HG03196 (cell line): ENCODE results near the gene GPN2.
"Not testable (repeated sequence)": the region's sequence is repeated elsewhere in the genome, so short reads cannot be mapped to it uniquely, and the experiment has no call there.

Experiments
- ATAC-seq: cut with Tn5 transposase; IDR thresholded peaks from one replicate; pipeline ENCODE4 v1.9.1; 2021; ENCODE audit not compliant: unreplicated experiment

The GPN2 gene

DNA sequence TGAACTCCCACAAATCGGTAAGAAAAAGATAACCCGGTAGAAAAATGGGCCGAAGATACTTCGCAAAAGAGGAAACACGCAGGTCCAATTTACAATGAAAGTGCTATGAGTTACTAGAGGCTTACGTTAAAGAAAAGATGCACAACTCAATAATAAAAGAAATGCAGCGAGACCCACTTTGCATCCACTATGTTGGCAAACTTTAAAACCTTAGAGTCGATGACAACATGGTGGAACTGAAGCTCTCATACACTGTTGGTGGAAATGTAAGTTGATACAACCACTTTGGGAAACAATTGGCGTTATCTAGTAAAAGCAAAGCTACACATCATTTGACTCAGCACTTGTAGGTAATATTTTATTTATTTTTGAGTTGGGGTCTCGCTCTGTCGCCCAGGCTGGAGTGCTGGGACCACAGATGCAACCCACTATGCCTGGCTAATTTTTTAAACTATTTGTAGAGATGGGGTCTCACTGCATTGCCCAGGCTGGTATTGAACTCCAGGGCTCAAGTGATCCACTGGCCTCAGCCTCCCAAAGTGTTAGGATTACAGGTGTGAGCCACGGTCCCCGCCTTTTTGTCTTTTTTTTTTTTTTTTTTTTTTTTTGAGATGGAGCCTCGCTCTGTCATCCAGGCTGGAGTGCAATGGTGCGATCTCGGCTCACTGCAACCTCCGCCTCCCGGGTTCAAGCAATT is 10.9 kb upstream of the GPN2 start:
- no peak for ATAC-seq

GRCh38 chr1:26900001-26900814 is 10.1 kb upstream of the GPN2 start, which contains the start of gene GPATCH3:
Gene GPATCH3 (minus strand): TSS chr1:26900467. CDS start chr1:26900442, 25 bp downstream.
- peak; percentile 85 for ATAC-seq

GRCh38 chr1:26897351-26897750 is 7.3 kb upstream of the GPN2 start:
- ATAC-seq, result no peak

DNA sequence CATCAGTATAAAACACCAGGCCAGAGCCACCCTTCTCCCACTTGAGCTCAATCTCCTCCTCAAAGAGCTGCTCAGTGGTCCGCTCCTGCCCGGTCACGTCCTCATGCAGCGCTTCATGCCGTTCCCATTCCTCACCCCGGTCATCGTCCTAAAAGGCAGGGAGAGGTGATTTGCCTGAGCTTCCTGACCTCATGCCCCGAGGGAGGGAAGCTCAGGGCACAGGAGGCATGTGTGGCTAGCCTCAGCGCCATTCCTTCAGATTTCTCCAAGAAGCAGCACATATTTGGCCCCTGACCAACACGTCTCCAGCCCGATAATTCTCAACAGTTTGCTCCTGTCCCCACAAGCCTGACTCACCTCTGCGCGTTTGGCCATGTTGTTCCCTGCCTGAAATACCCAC is 4.2 kb upstream of the GPN2 start:
- ATAC-seq, result no peak

GRCh38 chr1:26890467-26890796 is 349 bp upstream of the GPN2 start:
- peak; percentile 19 for ATAC-seq

DNA sequence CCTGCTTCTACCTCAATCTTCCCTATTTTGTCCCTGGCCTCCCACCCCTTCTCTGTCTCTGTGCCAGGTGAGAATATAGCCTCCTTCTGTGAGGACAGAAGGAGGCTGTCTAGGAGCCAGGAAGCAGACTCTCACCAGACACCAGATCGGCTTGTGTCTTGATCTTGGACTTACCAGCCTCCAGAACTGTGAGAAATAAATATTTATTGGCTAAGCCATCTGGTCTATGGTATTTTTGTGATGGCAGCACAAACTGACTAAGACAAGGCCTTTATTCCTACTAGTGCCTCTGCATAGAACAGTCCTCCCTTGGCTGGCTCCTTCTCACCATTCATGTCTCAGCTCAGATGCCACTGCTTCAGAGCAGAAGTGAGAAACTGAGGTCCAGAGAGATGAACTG is 1.9 kb downstream of the GPN2 start:
- ATAC-seq, result no peak

DNA sequence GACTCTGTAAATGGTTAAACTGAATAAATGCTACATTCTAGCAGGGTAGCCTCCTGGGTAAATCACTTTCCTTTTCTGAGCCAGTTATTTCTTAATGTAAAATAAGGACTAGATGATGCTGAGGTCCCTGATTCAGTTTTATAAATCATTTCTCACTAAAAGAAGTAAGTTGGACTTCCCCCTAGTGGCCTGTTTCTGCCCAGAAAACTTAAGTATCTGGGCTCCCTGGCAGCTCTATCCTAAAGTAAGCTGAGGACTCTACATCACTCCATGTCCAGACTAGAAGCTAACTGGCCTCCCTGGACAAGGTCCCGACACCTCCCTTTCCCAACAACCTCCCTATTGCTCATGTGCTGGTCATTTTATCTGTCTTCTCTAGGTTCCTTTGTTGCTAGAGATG is 3.0 kb downstream of the GPN2 start:
- no peak for ATAC-seq

DNA sequence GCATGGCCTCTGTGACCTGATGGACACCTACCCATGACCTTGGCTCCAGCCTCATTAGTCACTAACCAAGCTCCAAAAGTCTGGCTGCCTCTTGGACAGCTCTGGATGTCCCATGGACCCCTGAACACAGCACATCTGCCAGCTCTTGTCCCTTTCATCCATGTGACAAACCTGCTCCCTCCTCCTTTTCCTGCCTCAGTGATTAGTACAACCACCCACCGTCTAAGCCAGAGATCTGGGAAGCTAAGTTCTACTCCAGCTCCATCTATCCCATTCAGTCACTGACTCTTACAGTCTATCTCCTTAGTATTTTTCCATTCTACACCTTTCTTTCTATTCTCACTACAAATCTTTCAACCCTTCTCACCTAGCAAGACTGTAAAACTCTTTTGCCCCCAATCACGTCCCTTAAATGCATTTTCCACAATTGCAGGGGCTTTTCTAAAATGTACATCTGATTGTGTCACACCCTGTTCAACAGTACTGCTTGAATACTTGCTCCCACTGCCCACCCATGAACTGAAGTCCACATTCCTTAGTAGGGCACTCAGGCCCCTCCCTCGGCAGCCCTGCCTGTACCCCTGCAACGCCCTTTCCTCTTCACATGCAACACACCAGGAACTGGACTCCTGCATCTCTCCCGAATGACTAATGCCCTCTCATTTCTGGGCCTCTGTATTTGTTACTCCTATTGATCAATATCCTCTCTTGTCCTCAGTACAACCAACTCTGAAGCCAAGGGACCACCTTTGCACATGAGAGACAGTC is 7.2 kb downstream of the GPN2 start:
- no peak for ATAC-seq

- not testable (repeated sequence) for ATAC-seq
Measured at GRCh38 chr1:26881611-26882010, 8.5 kb downstream of the GPN2 start.

- ATAC-seq, result no peak
Measured at GRCh38 chr1:26879793-26880192, 10.3 kb downstream of the GPN2 start.

- ATAC-seq, result no peak
Measured at GRCh38 chr1:26877326-26877725, 12.8 kb downstream of the GPN2 start.

DNA sequence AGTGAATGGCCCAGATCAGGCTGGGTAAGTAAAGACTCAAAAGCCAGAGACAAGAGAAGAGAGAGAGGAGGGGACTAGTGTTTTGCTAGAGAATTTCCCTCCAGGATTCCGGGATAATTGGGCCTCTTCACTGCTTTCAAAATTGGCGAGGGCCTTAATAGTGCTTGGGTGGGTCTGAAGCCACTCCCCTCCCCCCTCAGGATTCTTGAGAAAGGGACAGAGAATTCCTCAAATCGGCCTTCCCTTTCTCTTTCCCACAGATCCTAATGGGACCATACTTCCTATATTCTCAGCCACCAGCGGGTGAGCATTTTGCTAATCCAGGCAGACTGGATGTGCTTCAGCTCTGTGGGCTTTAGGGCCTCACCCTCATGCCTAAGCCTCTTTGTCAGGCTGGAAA is 15.2 kb downstream of the GPN2 start:
- no peak for ATAC-seq

DNA sequence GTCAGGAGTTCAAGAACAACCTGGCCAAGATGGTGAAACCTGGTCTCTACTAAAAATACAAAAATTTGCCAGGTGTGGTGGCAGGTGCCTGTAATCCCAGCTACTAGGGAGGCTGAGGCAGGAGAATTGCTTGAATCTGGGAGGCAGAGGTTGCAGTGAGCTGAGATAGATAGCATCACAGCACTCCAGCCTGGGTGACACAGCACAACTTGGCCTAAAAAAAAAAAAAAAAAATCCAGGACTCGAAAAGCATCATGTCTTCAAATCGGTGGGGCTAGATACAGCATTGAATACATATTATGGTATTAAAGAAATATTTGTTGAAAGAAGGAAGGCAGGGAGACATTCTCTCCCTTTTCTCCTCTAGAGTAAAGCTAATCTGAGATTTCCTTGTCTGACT is 17.0 kb downstream of the GPN2 start:
- ATAC-seq, result not testable (repeated sequence)

DNA sequence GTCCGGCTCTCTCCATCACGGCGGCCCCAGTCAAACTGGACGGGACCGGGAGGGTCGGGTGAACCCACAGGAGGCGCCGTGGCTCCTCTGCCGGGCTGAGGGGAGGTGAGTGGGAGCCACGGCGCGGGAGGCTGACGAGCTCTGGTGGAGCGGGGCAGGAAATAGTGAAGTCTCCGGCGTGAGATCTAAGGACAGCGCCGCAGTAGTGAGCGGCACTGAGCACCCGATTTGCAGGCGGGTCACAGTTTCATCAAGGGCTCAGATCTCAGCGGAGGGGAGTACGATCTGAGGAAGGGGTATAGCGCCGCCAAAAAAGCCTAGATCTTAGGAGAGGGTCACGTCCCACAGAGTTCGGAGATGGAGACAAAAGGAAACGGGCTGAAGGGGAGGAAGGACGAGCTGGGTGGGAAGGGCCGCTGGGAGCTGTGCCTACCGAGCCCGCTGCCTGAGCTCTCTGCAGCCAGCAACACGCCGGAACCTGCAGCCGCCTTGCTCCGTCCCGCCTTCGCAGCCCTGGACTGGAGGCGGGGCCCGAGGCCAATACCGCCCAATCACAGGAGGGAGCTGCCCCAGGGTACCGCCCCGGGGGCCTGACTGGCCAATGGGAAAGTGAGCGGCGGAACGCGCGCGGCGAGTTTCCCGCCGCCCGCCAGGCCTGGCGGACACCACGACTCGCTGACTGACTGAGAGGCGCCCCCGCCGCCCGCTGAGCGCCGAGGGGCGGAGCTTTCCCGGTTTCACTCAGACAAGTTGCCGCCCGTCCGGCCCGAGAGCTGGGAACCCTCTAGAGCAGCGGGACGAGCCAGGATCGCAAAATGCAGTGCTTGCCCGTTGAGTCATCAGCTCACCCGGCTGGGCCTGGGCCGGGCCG is 25.2 kb downstream of the GPN2 start:
- peak; percentile 92 for ATAC-seq

- no peak for ATAC-seq
Measured at GRCh38 chr1:26863685-26864077, 26.4 kb downstream of the GPN2 start.

GRCh38 chr1:26862781-26863684 is 27.1 kb downstream of the GPN2 start, which contains the start of gene SFN:
Gene SFN (plus strand): TSS chr1:26863149. CDS start chr1:26863213, 64 bp downstream.
- no peak for ATAC-seq

DNA sequence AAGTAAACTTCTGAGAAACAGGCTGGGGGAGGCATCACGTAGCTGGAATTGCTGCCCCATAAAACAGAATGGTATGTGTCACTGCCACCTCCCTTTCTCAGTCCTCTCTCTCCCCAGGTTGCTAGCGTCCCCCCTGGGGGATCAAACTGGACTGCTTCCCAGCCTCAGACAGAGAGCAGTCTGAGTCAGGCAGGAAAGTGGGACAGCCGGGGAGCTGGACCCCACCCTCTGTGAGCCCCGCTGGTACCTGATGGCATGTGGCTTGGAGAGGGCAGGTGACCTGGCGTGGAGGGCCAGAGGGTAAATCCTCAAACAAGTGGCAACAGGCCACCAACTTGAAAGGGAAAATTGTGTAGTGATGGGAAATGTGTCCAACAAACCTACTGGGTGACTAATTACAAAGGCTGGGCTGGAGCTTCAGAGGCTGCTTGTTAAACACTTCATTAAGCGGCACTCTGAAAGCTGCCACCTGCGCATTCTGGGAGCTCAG is 28.1 kb downstream of the GPN2 start:
- no peak for ATAC-seq

DNA sequence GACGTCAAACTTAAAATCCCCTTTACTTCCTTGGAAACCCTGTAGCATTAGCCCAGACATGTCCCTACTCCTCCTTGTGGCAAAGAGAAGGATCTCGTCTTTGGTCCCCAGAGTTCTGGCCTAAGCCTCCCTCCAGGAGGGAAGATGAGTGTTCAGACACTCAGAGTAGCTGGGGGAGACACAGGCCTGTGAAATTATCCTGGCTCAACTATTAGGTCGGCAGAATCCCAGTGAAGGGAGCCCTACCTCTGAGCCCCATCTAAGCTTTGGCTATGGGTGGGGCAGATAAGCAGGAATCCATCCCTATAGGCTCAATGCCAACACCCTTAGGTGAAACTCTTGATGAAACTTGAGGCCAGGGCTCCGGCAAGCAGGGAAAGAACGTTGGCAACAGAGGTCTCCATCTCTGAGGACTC is 28.8 kb downstream of the GPN2 start:
- no peak for ATAC-seq

DNA sequence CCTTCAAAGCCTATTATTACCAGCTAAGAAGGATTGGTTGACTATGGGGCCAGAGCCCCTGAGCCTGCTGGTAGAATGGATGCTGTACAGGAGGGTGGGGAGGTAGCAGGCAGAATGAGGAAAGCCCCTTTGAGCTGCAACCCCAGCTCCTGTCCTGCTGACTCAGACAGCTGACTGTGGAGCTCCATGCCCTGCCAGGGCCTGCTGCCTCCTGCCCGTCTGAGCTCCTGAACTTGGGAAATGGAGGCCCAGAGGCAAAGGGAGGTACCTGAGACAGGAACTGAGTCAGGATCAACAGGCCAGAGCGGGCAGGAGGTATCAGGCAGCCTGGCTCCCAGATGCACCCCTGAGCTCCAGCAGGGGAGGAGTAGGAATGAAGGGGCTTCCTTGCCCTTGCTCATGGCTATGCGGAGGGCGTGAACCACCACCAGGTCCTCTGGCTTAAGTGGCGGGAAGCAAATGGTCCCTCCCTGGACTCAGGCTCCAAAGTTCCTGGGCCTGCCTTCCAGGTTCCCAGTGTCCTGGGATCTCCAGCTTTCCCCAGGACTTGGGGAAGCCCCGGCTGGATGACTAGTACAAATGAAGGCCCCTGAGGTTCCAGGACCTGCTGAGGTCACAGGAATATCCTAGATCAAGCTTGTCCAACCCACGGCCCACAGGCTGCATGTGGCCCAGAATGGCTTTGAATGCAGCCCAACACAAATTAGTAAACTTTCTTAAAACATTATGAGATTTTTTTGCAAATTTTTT is 31.0 kb downstream of the GPN2 start:
- no peak for ATAC-seq
